TTC549 (cell line): ENCODE measurements around the gene KLK13.

ENCODE experiments used
- FAIRE-seq: peaks from 2 replicates; lab custom pipeline; 2012; peaks lifted over from hg19 to GRCh38; lab: Jason Lieb, UNC

Gene KLK13, protein sequence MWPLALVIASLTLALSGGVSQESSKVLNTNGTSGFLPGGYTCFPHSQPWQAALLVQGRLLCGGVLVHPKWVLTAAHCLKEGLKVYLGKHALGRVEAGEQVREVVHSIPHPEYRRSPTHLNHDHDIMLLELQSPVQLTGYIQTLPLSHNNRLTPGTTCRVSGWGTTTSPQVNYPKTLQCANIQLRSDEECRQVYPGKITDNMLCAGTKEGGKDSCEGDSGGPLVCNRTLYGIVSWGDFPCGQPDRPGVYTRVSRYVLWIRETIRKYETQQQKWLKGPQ

DNA sequence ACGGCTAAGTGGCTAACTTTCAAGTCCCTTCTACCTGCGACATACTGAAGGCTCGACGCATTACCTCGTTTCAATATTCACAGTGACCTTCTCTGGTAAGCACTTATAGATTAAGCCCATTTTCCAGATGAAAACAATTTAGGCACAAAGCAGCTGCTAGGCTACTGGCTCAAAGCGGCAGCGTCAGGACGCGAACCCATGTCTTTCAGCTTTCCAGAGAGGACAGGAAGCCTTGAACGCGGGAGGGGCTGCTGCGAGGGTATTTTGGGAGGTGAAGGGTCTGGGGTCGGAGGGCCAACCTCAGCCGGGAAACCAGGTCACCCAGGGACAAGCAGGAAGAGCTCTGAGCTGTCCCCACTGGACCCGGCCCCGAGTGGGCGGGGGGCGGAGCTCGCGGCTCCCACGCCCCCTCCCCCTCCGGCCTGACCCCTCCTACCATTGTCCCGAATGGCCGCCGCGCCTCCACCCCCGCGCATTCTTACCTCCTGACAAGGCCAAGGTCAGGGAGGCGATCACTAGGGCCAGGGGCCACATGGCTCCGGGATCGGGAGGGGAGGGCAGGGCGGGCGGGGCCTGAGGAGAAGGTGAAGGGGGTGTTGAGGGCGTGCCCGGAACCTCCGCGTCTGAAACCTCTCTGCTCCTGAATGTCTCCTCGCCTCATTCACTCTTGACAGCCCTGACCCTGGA is at the start of gene KLK13:
TSS of gene KLK13 (minus strand) at position 559 of the 687 bp plus-strand sequence. CDS start at position 534, 25 bp downstream.
- FAIRE-seq: no peak

DNA sequence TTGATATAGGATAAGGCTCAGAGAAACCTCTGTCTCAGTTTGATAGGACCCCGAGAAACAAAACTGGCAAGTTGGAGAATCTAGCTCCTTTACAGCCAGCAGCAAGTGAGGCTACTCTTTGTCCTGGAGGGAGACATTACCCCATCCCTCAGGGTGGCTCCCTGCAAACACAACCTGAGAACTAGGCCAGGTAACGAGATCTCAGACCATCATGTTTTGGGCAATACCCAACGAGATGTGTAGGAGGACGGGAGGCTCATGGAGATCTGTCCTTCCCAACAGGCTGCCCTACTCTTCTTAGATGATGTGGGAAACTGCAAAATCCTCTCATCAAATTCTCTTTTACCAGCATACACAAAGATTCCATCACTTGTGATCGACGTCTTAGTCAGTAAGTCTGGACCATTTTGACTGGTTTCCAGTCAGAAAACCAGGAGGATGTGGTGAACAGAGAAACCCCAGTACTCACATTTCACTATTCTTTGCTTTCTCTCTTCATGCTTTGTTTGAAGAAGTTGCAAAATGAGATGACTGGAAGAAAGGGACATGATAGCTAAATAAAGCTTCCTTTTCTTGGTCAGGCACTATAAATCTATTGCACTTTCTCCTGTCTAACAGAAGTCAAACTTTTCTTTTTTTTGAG is 49.3 kb upstream of the KLK13 start:
- no peak for FAIRE-seq

DNA sequence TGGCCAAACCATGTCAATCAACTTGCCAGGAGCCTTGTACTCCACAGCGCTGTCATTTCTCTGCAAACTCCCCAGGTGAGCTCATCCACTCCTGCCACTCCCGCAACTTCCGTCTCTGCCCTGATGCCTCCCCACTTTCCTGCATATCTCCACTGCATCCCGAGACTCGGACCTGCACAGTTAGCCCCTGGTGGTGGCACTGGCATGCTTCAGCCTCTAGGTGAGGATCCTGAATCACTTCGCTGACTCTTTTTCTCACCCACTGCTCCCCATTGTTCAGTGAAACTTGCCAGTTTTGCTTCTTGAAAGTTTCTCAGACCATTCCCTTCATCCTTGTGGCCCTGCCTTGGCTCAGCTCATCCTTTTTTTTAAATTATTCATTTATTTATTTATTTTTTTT is 46.7 kb upstream of the KLK13 start:
- FAIRE-seq: no peak

DNA sequence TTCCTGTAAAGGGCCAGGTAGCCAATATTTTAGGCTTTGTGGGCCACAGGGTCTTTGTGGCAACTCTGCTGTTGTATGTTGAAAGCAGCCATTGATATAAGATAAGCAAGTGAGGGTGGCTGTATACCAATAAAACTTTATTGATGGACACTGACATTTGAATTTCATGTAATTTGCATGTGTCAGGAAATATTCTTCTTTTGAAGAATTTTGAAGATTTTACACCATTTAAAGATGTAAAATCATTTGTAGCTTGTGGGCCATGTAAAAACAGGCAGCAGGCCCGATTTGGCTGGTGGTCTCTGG is 45.7 kb upstream of the KLK13 start:
- no peak for FAIRE-seq

DNA sequence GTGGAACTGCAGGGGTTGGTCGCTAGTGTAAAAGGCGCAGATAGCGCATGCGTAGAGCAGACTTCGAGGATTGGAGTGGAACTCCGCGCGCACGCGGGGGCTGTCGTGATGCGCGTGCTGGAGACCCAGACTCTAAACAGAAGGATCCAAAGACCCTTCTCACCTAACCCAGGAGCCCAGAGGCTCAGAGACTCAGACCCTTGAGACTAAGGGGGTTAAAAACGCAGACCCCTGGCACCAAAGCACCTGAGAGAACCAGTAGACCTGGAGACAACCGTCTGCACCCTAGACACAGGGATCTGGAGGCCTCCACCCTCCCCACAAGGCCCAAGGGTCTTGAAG is 43.9 kb upstream of the KLK13 start:
- FAIRE-seq: no peak

DNA sequence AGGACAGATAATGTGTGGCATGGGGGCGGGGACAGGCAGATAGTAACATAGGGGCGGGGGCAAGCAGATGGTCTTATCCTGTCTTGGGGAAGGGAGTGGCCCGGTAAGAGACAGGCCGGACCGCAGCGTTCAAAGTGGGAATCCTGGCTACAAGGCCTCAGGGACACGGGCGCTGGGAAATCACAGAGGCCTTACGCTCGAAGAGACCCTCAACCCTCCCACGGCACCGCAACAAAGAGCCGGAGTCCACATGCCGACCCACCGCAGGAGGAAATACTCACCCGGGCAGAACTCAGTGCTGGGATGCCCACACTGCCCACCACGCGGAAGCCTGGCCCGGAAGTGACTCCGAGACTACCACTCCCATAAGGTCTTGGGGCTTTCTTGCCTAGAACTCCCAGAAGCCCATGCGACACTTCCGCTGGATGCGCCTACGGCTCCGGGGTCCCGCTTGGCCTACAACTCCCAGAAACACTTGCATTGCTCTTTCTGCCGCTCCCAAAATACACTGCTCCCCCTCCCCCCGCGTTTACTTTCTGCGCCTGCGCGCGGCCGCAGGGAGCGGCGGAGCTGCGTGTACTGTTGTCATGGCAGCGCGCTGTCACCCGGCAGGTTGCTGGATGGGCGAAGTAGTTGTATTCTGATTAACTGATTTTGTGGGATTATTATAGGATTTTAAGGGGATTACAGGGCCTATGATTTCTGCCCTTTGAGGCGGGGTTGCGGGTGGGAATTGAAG is 43.3 kb upstream of the KLK13 start, which contains the start of gene CTU1:
TSS of gene CTU1 (minus strand) at position 344 of the 739 bp plus-strand sequence. CDS start 3,840 bp downstream, outside the sequence.
- FAIRE-seq: peak; percentile 95

DNA sequence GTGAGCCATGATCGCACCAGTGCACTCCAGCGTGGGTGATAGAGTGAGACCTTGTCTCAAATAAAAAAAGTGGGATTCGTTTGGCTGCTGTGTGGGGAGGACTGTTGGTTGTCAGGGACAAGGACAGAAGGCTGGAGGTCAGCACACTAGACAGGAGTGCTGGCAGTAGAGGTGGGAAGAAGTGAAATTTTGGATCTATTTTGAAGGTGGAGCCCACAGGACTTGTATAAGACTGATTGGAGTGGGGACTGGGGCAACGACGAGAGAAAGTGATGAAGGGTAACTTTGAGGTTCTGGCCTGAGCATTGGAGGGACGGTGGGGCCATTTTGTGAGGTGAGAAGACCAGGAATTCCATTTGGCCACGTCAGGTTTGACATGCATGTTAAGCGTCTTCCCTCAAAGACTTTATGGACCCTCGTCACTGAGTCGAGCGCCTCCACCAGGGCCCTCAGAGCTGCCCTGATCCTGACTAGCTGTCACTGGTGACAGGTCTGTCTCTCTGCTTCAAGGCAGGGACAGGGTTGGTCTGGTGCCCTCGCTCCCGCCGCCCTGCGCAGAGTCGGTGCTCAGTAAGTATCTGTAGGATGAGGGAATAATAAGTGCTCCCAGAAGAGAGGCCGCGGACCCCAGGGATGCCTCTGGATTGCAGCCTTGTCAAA is 42.6 kb upstream of the KLK13 start:
- no peak for FAIRE-seq

DNA sequence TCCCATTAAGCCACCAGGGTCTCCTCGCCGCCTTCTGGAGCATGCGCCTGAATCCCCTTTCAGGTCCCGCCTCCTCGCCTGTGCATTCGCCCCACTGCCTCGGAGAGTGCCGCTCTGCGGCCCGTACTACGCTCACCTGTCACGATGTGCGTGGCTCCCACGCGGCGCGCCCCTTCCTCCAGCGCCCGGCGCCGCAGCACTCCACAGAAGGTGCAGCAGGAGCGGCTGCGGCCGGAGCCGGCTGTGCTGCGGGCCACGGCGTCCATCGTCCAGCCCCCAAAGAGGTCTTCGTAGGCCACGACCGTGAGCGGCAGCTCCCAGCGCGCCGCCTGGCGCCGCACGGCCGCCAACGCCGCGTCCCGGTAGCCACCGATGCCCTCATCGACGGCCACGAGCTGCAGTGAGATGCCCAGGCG is 39.0 kb upstream of the KLK13 start:
- FAIRE-seq: no peak

DNA sequence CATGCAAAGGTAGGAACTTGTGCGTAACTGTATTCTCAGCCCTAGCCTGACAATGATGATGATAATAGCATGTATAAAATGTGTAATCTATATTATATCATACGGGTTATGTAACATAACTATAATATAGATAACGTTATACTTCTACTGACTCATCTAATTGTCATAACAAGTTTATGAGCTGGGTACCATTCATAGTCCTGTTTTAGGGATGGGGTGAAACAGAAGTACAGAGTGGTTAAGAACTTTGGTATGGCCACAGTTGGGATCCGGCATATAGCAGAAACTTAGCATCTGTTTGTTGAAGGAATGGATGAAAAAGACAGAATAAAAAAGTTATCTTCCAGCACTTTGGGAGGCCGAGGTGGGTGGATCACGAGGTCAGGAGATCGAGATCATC is 38.1 kb upstream of the KLK13 start:
- FAIRE-seq: no peak

DNA sequence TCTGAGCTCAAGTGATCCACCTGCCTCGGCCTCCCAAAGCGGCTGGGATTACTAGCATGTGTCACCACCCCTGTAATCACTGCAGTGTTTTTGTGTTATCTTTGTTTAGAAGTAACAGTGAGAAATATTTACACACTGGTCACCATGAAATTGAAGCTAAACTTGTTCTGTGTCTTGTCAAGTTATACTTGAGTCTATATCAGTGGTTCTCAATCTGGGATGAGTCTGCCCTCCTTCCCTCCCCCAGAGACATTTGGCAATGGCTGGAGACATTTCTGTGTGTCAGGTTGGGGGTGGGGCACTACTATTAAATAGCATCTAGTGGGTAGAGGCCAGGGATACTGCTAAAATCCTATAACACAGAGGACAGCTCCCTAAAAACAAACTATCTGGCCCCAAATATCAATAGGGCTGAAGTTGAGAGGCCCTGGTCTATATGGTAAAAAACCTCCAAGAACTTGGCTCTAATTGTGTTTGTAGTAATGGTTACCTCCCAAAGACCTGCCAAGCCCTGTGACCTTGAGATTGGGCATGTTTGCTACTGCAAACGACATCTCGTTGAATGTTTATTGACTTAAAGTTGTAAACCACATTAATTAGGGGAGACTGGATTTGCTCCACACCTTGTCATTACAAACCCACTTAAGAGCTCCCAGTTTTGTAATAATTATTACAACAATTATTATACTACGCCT is 36.4 kb upstream of the KLK13 start:
- FAIRE-seq: no peak

DNA sequence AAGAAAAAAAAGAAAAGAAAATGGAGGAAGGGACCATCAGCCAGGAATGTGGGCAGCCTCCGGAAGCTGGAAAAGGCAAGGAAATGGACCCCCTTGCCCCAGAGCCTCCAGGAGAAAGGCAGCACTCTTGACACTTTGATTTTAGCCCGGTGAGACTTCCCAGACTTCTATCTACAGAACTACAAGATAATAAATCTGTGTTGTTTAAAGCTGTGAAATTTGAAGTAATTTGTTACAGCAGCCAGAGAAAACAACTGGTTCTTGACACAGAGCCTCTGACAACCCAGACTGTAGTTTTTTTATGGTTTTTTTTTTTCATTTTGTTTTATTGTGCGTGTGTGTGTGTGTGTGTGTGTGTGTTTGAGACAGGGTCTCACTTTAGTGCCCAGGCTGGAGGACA is 35.7 kb upstream of the KLK13 start:
- FAIRE-seq: no peak

DNA sequence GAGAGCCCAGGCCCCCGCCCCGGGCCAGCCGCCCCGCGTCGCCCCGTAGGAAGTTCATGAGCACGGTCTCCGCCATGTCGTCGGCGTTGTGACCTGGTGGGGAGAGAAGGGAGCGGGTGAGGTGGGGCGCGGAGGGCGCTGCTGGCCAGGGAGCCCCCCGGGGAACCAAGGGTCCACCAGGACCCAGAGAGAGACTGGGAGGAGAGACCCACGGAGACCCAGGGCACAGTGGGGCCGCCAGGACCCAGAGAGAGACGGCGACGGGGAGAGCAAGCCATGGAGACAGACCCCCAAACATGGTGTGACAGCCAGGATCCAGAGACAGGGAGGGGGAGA is 34.1 kb upstream of the KLK13 start:
- no peak for FAIRE-seq

DNA sequence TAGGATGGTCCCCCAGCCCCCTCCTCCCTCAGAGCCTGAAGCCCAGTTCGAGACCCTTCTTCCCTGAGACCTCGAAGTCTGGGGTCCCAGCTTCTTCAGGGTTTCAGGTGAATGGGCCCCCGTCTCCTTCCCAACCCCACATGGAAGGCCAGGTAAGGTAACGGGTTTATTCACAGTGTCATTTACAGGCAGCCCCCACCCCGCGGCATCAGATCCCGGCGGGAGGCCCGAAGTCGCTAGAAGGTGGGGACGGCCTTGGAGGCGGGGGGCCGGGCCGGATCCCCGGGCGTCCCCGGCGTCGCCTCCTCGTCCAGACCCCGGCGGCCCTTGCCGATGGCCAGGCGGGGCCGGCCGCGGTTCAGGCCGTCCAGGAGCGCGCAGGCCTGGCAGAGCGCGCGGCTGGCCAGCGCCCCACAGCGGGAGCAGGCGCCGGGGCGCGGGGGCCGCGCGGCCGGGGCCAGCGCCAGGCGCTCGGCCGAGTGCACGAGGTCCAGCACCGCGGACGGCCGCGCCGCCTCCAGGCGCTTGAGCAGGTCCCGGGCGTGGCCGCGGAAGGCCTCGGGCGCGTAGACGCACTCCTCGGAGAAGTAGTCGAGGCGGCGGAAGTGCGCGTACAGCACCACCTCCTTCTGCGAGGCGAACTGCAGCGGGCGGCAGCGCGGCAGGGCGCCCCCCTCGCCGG is 33.6 kb upstream of the KLK13 start:
- no peak for FAIRE-seq

DNA sequence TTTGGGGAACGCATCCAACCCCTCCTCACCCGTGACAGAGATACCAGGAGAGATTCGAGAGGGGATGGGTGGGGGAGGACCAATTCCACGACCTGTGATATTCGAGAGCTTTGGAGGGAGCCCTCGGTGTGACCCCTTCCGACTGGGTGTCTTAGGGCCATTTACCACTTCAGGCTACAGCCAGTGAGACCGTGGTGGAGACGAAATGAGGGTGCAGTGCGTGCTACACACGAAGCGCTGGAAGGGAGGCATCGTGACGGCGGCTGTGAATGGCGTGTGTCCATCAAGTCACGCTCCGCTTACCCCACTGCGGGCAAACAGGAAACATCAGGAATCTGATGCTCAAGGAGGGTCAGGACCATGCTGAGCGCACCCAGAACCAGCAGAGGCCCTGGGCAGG is 32.9 kb upstream of the KLK13 start:
- FAIRE-seq: no peak

DNA sequence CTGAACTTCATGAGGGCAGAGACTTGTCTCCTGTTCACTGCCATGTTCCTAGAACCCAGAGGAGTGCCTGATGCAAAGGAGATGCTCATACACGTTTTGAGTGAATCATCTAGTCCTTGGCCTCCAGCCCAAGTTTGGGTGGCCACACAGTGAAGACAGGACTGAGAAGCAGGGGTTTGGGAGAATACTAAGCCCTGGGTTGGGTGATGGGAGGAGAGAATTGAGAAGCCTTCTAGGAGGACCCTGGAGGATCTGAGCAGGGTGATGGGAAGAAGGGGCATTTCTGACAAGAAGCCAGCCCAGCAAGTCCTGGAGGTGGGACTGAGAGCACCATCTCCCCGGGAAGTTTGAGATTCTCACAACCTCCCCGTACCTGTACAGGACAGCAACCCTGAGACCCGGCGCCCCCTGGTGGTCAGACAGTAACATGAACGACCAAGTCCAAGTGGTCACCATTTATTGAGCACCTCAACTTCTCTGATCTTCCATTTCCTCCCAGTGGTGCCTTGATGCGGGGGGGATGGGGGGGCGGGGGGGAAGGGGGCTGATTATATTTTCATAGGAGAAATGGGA is 32.4 kb upstream of the KLK13 start:
- no peak for FAIRE-seq

DNA sequence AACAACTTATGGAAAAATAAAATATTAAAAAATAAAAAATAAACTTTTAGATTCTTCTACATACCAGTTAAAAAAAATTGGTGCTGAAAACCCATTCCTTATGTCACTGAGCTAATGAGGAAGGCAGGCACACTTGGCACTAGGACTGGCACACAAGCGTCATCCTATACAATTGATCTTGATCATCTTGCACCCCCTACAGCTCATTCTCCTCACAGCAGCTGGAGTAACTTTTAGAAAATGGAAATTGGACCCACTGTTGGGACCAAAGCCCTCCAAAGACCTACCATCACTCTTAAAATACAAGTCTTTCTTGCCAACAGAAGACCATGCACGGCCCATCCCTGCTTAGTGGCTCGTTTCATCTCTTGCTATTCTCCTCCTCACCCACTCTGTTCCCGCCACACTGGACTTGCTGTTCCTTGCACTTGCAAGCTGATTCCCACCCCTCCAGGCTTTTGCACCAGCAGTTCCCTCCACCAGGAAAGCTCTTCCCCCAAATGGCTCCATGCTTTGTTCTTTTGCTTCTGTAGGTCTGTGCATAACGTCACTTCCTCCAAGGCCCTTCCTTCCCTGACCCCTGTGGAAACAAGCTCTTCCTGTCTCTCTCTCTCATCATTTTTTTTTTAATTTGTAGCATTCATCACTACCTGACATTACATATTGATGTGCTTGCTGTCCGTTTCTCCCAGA is 31.7 kb upstream of the KLK13 start:
- FAIRE-seq: no peak

DNA sequence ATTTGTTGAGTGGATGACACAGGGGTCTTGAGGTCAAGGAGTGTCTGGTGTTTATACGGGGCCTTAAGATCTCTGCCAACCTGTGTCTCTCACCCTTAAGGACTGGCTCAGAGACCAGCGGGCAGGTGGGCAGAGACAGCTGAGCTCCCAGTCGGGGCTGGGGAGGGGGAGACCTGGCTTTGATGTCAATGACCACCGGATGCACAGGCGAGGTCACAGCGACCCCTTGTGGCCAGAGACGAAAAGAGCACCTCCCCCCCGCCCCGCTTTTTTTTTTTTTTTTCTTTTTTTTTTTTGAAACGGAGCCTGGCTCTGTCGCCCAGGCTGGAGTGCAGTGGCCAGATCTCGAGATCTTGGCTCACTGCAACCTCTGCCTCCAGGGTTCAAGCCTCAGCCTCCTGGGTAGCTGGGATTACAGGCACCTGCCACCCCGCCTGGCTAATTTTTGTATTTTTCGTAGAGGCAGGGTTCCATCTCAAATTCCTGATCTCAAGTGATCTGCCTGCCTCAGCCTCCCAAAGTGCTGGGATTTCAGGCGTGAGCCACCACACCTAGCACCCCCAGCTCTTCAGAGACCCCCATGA is 29.9 kb upstream of the KLK13 start:
- FAIRE-seq: no peak

DNA sequence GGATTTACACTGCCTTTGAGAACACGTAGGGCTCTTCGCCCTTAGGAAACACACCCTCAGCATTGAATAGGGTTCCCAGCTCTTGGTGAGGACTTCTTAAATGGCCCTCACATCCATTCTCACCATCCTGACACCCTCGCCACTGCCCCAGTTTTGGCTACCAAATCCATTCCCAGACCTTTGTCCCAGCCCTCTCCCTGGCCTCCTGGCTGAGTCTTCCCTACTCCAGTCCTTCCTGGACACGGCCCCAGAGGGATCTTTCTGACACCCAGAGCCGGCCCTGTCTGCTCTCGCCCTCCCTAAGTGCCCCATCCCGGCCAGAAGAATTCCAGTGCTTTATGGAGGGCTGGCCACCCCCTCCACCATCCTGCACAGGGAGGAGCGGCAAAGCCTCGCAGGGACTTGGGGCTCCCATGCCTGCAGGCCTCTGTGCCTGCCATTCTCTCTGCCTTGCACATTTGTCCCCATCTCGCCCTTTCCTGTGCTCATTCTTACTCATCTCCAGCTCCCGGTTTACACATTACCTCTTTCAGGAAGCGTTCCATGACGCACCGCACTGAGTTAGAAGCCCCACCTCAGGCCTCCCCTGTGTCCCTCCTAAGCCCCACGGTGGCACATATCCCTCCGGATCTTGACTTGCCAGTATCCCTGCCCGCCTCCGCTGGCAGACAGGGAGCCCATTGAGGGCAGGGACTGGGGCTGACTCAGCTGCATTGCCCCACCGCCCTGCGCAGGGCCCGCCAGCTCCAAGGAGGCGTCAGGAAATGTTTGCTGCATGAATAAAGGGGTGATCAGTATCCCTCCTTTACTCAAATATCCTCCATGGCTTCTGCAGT is 28.8 kb upstream of the KLK13 start:
- no peak for FAIRE-seq

DNA sequence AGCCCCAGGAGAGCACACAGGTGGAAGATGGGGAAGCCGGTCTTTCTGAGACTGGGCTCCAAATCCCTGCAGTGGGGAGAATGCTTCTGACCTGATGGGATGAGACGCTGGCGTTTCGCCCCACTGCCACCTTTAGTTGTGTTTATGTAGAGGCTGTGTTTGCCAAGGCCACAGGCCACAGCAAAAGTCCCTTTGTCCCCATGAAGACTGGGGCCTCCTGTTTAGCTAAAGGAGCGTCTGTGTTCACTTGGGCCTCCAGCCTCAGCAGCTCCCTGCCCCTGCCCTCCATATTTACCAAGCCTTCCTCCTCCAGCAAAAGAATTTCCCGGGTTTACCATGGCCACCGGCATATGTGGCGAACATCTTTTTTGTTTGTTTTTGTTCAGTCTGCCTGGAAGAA is 28.2 kb upstream of the KLK13 start:
- no peak for FAIRE-seq
